ENCODE results near the gene CYLD. TPM values are rescaled to one million over a fixed set of nuclear protein-coding genes. Genes with fewer than 3 reads are reported as not detected.

CYLD gene
- total and polyA plus RNA-seq, 10 of the 15 experiments (the other 5 are each of a cell fraction or from before 2014, with no cell fraction given): 19.2 to 106 (median 46.1) TPM

DNA sequence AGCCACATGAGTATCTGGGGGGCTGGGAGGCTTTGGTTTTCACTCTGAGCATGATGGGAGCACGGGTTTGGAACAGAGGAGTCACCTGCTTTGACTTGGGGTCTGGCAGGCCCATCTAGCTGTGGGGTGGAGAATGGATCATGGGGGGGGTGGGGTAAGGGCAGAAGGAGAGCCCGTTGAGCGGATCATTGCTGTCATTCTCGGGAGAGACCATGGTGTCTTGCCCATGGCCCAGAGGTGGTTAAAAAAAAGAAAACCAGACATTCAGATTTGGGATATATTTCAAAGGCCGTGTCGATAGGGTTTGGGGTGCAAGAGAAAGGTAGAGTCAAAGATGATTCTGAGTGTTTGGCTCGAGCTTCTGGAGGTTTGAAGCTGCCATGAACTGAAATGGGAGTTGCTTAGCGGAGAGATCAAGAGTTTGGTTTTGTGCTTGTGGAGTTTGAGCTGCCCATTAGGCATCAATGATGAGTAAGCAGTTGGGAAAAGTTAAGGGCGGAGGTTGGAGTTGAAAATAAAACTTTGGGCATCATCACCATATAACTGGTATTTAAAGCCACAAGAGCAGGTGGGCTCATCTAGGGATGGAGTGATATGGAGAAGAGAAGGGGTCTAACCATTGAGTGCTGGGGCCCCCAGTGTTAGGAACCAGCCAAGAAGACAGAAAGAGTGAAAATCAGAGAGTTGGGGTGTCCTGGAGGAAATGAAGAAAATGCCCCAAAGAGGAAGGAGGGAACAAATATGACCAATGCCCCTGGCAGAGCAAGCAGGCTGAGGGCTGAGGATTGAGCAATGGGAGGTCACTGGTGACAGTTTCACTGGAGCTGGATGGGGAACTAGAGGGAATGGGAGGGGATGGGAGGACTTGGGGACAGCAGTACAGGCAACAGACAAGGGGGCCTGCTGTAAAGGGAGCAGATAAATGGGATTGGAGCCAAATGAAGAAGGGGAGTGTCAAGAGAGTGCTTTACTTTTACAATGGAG lies 46.6 kb upstream of the CYLD start:
- Histone ChIP-seq H2AFZ (ENCODE audit: control insufficient read depth, low read depth, low read length) (no peak overlapping the region), H3K27ac (ENCODE audit: control insufficient read depth, insufficient read depth) (peak overlapping the region; percentile 95), H3K79me2 (ENCODE audit: control insufficient read depth, insufficient read depth, low read length) (peaks cover 64% of the 10 kb centered on the region), H3K36me3 (ENCODE audit: control insufficient read depth in 2 of 2, insufficient read depth in 2 of 2, low read length in 1 of 2) (peaks cover 0 to 3% of the 10 kb centered on the region in 2 experiments; a peak in 1 of 4 replicates), H3K4me3 (peak overlapping the region; percentile 72; the same call in 1 of the 2 replicates), H4K20me1 (ENCODE audit: control insufficient read depth, insufficient read depth) (no peaks in the 10 kb centered on the region), H3K27me3 (replicated peaks in 1 of 2; ENCODE audit: control insufficient read depth in 2 of 2, insufficient read depth in 2 of 2, low read length in 1 of 2) (no peaks in the 10 kb centered on the region), H3K4me2 (ENCODE audit: control insufficient read depth, insufficient read depth) (peak overlapping the region; percentile 100), H3K4me1 (ENCODE audit: control insufficient read depth, insufficient read depth, low read length) (peaks cover 60% of the 10 kb centered on the region), H3K9ac (ENCODE audit: control insufficient read depth, insufficient read depth, low read length) (peak overlapping the region; percentile 85), H3K9me3 (replicated peaks; ENCODE audit: control insufficient read depth, insufficient read depth, low read length) (no peaks in the 10 kb centered on the region)
- in situ Hi-C loops (cut with MboI): no loop called here
- ChIA-PET POLR2A (interaction anchor here (0.6 to 8.3 kb wide), 8 partner anchors 11 to 540 kb away, joined by 3 to 116 read pairs (median 8); partner anchors contain the start of genes CYLD and SNX20), CTCF (interaction anchor here (0.6 to 9.4 kb wide), 11 partner anchors 10 to 111 kb away, joined by 3 to 86 read pairs (median 7); partner anchors contain the start of genes CYLD and SNX20), SMC1A (ENCODE audit: uncharacterized antibody, unreplicated experiment) (interaction anchor here (1.1 to 8.3 kb wide), 7 partner anchors 13 to 50 kb away, joined by 4 to 190 read pairs (median 7); partner anchors contain the start of genes CYLD and SNX20), RAD21 (ENCODE audit: unreplicated experiment) (interaction anchor here (0.7 to 9.9 kb wide), 7 partner anchors 11 to 111 kb away, joined by 3 to 121 read pairs (median 43); partner anchors contain the start of genes CYLD and SNX20)
- TSS peak; percentile 52 for BruUV-seq (replicated peaks)
- 89% methylated on average over 9 of the region's 9 CpGs for WGBS (ENCODE audit: insufficient coverage, insufficient replicate concordance, low lambda C conversion rate, missing lambda C conversion rate)
- intact Hi-C loops (cut with micrococcal nuclease; ENCODE audit: unreplicated experiment): loop anchor here (5.0 kb wide), 1 partner anchor 418 kb away; no protein-coding TSS in a partner anchor
- DNase-seq (ENCODE audit: low read depth, low spot score): no peak
- no peak for FAIRE-seq
- no peak for ATAC-seq
- TF ChIP-seq, protein P1, sequence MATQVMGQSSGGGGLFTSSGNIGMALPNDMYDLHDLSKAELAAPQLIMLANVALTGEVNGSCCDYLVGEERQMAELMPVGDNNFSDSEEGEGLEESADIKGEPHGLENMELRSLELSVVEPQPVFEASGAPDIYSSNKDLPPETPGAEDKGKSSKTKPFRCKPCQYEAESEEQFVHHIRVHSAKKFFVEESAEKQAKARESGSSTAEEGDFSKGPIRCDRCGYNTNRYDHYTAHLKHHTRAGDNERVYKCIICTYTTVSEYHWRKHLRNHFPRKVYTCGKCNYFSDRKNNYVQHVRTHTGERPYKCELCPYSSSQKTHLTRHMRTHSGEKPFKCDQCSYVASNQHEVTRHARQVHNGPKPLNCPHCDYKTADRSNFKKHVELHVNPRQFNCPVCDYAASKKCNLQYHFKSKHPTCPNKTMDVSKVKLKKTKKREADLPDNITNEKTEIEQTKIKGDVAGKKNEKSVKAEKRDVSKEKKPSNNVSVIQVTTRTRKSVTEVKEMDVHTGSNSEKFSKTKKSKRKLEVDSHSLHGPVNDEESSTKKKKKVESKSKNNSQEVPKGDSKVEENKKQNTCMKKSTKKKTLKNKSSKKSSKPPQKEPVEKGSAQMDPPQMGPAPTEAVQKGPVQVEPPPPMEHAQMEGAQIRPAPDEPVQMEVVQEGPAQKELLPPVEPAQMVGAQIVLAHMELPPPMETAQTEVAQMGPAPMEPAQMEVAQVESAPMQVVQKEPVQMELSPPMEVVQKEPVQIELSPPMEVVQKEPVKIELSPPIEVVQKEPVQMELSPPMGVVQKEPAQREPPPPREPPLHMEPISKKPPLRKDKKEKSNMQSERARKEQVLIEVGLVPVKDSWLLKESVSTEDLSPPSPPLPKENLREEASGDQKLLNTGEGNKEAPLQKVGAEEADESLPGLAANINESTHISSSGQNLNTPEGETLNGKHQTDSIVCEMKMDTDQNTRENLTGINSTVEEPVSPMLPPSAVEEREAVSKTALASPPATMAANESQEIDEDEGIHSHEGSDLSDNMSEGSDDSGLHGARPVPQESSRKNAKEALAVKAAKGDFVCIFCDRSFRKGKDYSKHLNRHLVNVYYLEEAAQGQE (IDR thresholded peaks at IDR 0.05; ENCODE audit: low read depth, low read length): no peak
- TF ChIP-seq, protein P2, sequence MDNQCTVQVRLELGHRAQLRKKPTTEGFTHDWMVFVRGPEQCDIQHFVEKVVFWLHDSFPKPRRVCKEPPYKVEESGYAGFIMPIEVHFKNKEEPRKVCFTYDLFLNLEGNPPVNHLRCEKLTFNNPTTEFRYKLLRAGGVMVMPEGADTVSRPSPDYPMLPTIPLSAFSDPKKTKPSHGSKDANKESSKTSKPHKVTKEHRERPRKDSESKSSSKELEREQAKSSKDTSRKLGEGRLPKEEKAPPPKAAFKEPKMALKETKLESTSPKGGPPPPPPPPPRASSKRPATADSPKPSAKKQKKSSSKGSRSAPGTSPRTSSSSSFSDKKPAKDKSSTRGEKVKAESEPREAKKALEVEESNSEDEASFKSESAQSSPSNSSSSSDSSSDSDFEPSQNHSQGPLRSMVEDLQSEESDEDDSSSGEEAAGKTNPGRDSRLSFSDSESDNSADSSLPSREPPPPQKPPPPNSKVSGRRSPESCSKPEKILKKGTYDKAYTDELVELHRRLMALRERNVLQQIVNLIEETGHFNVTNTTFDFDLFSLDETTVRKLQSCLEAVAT (IDR thresholded peaks at IDR 0.05): peak; percentile 98
- peak; percentile 53; the same call in 1 of the 2 replicates for TF ChIP-seq HDGF (IDR thresholded peaks at IDR 0.05)
- no peak for TF ChIP-seq NR2C1 (IDR thresholded peaks at IDR 0.05)
- no peak for TF ChIP-seq KAT2A (conservative IDR thresholded peaks at IDR 0.05; ENCODE audit: control insufficient read depth, low read depth, low read length)
- no peak for TF ChIP-seq SUPT20H (IDR thresholded peaks at IDR 0.05; ENCODE audit: borderline replicate concordance, control insufficient read depth, low read depth, low read length)
- TF ChIP-seq, protein P3, sequence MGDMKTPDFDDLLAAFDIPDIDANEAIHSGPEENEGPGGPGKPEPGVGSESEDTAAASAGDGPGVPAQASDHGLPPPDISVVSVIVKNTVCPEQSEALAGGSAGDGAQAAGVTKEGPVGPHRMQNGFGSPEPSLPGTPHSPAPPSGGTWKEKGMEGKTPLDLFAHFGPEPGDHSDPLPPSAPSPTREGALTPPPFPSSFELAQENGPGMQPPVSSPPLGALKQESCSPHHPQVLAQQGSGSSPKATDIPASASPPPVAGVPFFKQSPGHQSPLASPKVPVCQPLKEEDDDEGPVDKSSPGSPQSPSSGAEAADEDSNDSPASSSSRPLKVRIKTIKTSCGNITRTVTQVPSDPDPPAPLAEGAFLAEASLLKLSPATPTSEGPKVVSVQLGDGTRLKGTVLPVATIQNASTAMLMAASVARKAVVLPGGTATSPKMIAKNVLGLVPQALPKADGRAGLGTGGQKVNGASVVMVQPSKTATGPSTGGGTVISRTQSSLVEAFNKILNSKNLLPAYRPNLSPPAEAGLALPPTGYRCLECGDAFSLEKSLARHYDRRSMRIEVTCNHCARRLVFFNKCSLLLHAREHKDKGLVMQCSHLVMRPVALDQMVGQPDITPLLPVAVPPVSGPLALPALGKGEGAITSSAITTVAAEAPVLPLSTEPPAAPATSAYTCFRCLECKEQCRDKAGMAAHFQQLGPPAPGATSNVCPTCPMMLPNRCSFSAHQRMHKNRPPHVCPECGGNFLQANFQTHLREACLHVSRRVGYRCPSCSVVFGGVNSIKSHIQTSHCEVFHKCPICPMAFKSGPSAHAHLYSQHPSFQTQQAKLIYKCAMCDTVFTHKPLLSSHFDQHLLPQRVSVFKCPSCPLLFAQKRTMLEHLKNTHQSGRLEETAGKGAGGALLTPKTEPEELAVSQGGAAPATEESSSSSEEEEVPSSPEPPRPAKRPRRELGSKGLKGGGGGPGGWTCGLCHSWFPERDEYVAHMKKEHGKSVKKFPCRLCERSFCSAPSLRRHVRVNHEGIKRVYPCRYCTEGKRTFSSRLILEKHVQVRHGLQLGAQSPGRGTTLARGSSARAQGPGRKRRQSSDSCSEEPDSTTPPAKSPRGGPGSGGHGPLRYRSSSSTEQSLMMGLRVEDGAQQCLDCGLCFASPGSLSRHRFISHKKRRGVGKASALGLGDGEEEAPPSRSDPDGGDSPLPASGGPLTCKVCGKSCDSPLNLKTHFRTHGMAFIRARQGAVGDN (IDR thresholded peaks at IDR 0.05): no peak
- TF ChIP-seq MYC (IDR thresholded peaks at IDR 0.05; ENCODE audit: insufficient read depth, insufficient read length, insufficient replicate concordance, low read length, severe bottlenecking): no peak
